Uterus (tissue), 4 donors: ENCODE measurements around the gene KLHDC4. TPM values are rescaled to one million over a fixed set of nuclear protein-coding genes. Genes with fewer than 3 reads are reported as not detected.

Experiments used
- DNase-seq, 2 donors: peaks; one replicate each; pipeline ENCODE4 v3.0.0-alpha.2; 2019 to 2020
- H3K27ac ChIP-seq, 2 donors: fragments of 200-600 bp; sonication (generic); 1 replicate in 1 of 2; 2 replicates in 1 of 2; pipeline ENCODE4 v1.5.1; 2016 to 2018
- H3K27me3 ChIP-seq, 2 donors: fragments of 200-600 bp; sonication (generic); one replicate each; pipeline ENCODE4 v1.5.1; 2018 to 2019; ENCODE audit warnings: control low read depth in 1 of 2
- H3K36me3 ChIP-seq, 2 donors: fragments of 200-600 bp; sonication (generic); one replicate each; pipeline ENCODE4 v1.5.1; 2019; ENCODE audit warnings: control low read depth in 1 of 2
- H3K4me1 ChIP-seq, 2 donors: fragments of 200-600 bp; sonication (generic); one replicate each; pipeline ENCODE4 v1.5.1; 2018 to 2019; ENCODE audit warnings: control low read depth in 1 of 2
- H3K4me3 ChIP-seq, 2 donors: fragments of 200-600 bp; sonication (generic); 1 replicate in 1 of 2; 2 replicates in 1 of 2; pipeline ENCODE4 v1.5.1; 2018 to 2019; ENCODE audit warnings: mild to moderate bottlenecking in 1 of 2
- H3K9me3 ChIP-seq, 2 donors: fragments of 200-600 bp; sonication (generic); one replicate each; pipeline ENCODE4 v1.5.1; 2019; ENCODE audit warnings: control low read depth in 1 of 2
- CTCF ChIP-seq, 4 experiments: fragments of 200-600 bp in 2 of 4; fragments of 450-650 bp in 2 of 4; sonication (generic) in 2 of 4; IDR thresholded peaks; one replicate each; pipeline ENCODE4 v1.5.1; 2016 to 2019; ENCODE audit warnings: antibody characterized with exemption in 4 of 4, mild to moderate bottlenecking in 2 of 4, moderate library complexity in 1 of 4
- POLR2A ChIP-seq, 2 donors: fragments of 450-650 bp; IDR thresholded peaks; one replicate each; pipeline ENCODE4 v1.6.1; 2016; ENCODE audit warnings: antibody characterized with exemption in 2 of 2, mild to moderate bottlenecking in 1 of 2, moderate library complexity in 1 of 2
- intact Hi-C: fragments of 100-400 bp; cut with DNase I; formaldehyde crosslinking; loops from one replicate; pipeline ENCODE4 v1.15.1; 2023; ENCODE audit warnings: low total_unique reads
- total RNA-seq, 4 donors: library from RNA; depleted of rRNA in 3 of 4; stranded (reverse); fragments of >200 nt in 3 of 4; gene quantifications; one replicate each; pipeline versions ENCODE4 v1.1.0 to v1.2.4, GENCODE V29; 2014 to 2023
- donor health status: DM: yes; HTN: yes; CAD: no.

The KLHDC4 gene
- total RNA-seq, 4 donors from 2014 or later: 25.1 to 49.2 (median 36.4) TPM

GRCh38 chr16:87707714-87708580 lies 57.8 kb downstream of the KLHDC4 start:
- Histone ChIP-seq H3K36me3 (no peaks in the 10 kb centered on the region), H3K27ac (no peak overlapping the region), H3K4me1 (no peaks in the 10 kb centered on the region), H3K27me3 (no peaks in the 10 kb centered on the region), H3K4me3 (no peak overlapping the region), H3K9me3 (no peaks in the 10 kb centered on the region)
- TF ChIP-seq POLR2A (IDR thresholded peaks at IDR 0.05) (no peak), CTCF (IDR thresholded peaks at IDR 0.05) (no peak)
- DNase-seq: no peak
- intact Hi-C loops: no loop called here

DNA sequence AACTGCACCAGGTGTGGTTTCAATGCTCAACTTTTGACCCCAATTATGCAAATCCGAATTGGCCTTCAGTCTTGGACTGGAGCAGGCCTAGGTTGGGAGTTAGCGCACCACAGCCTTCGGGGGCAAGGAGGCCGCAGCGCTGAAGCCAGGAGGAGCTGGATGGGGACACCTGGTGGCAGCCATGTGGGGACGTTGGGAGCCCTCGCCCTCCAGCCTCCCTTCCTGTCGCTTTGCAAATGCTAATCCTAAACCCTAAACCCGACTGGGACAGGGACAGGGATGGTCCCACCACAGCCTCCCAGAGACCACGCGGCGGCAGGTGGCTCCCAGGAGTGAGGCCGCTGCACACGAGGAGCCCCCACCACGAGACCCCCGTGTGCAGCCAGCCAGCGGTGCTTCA lies 58.7 kb downstream of the KLHDC4 start:
- H3K27ac ChIP-seq: no peak overlapping the region
- H3K9me3 ChIP-seq: no peaks in the 10 kb centered on the region
- no peak overlapping the region for H3K4me3 ChIP-seq
- no peak for DNase-seq
- no peaks in the 10 kb centered on the region for H3K27me3 ChIP-seq
- no peak for TF ChIP-seq CTCF (IDR thresholded peaks at IDR 0.05)
- TF ChIP-seq POLR2A (IDR thresholded peaks at IDR 0.05): no peak
- intact Hi-C loops: no loop called here
- H3K36me3 ChIP-seq: no peaks in the 10 kb centered on the region
- no peaks in the 10 kb centered on the region for H3K4me1 ChIP-seq

- intact Hi-C loops: no loop called here
- no peak for DNase-seq
- Histone ChIP-seq H3K9me3 (no peaks in the 10 kb centered on the region), H3K4me3 (no peak overlapping the region), H3K27me3 (no peaks in the 10 kb centered on the region), H3K4me1 (no peaks in the 10 kb centered on the region), H3K36me3 (no peaks in the 10 kb centered on the region), H3K27ac (no peak overlapping the region)
- TF ChIP-seq POLR2A (IDR thresholded peaks at IDR 0.05): no peak
- TF ChIP-seq CTCF (IDR thresholded peaks at IDR 0.05): no peak
Observed at GRCh38 chr16:87706278-87707000, 59.3 kb downstream of the KLHDC4 start.

DNA sequence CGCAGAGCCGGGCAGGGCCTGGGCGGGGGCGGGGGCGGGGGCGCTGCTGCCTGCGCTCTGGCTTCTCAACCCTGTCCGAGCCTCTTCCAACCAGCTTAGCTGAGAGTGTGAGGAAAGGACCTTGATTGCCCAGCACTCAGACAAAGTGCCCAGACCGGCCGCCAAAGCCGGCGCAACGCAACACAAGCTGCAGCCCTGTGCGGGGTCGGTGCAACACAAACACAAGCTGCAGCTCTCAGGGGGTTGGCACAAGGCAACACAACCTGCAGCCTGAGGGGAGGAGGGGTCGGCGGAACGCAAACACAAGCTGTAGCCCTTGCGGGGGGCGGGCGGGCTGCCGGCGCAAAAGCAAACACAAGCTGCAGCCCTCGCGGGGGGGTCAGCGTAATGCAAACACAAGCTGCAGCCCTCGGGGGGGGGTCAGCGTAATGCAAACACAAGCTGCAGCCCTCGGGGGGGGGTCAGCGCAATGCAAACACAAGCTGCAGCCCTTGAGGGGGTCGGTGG lies 60.0 kb downstream of the KLHDC4 start:
- intact Hi-C loops: no loop called here
- Histone ChIP-seq H3K27ac (no peak overlapping the region), H3K4me1 (no peaks in the 10 kb centered on the region), H3K4me3 (no peak overlapping the region), H3K36me3 (no peaks in the 10 kb centered on the region), H3K27me3 (no peaks in the 10 kb centered on the region), H3K9me3 (no peaks in the 10 kb centered on the region)
- no peak for DNase-seq
- TF ChIP-seq CTCF (IDR thresholded peaks at IDR 0.05): no peak
- no peak for TF ChIP-seq POLR2A (IDR thresholded peaks at IDR 0.05)
